Lung (tissue), 12 donors: ENCODE data around the gene PRKD1. TPM values are rescaled to one million over a fixed set of nuclear protein-coding genes. Genes with fewer than 3 reads are reported as not detected.

Experiments used
- ATAC-seq: fragments of 200-7000 bp; cut with Tn5 transposase; one replicate; pipeline ENCODE4 v1.9.1; 2020; ENCODE audit warnings: moderate number of reproducible peaks; ENCODE audit not compliant: insufficient read depth, low FRiP score
- DNase-seq, 3 donors: peaks; one replicate each; pipeline ENCODE4 v3.0.0-alpha.2; 2013 to 2017
- H3K27ac ChIP-seq, 2 donors: one replicate each; pipeline ENCODE4 v1.5.1; 2013; ENCODE audit warnings: mild to moderate bottlenecking in 2 of 2, moderate library complexity in 2 of 2, control low read depth in 1 of 2, inconsistent platforms in 1 of 2, low read depth in 1 of 2, low read length in 1 of 2
- H3K27me3 ChIP-seq, 3 donors: one replicate each; pipeline ENCODE4 v1.5.1; 2013; ENCODE audit warnings: low read length in 2 of 3; ENCODE audit not compliant: control insufficient read depth in 3 of 3, insufficient read depth in 3 of 3
- H3K36me3 ChIP-seq, 4 donors: one replicate each; pipeline ENCODE4 v1.5.1; 2013; ENCODE audit warnings: low read length in 4 of 4, mild to moderate bottlenecking in 1 of 4, moderate library complexity in 1 of 4; ENCODE audit not compliant: control insufficient read depth in 4 of 4, insufficient read depth in 4 of 4
- H3K4me1 ChIP-seq, 5 donors: one replicate each; pipeline ENCODE4 v1.5.1; 2013; ENCODE audit warnings: low read length in 5 of 5, mild to moderate bottlenecking in 2 of 5, moderate library complexity in 1 of 5; ENCODE audit not compliant: control insufficient read depth in 5 of 5, insufficient read depth in 5 of 5
- H3K4me3 ChIP-seq: one replicate; pipeline ENCODE4 v1.5.1; 2013; ENCODE audit warnings: mild to moderate bottlenecking, control low read depth, moderate library complexity
- H3K9ac ChIP-seq, 2 donors: one replicate each; pipeline ENCODE4 v1.5.1; 2013; ENCODE audit warnings: low read length in 2 of 2, control low read depth in 1 of 2; ENCODE audit not compliant: insufficient read depth in 1 of 2
- H3K9me3 ChIP-seq, 4 donors: one replicate each; pipeline ENCODE4 v1.5.1; 2013; ENCODE audit warnings: low read length in 3 of 4, mild to moderate bottlenecking in 1 of 4, moderate library complexity in 1 of 4; ENCODE audit not compliant: control insufficient read depth in 4 of 4, insufficient read depth in 3 of 4
- WGBS, 2 donors: extraction: QIAGEN DNeasy Blood & Tissue Kit; methylation state at CpG; one replicate each; pipeline ENCODE4 v1.1.7; 2013; 5-methylcytosine and 5-hydroxymethylcytosine counted together
- polyA plus RNA-seq, 2 donors: library from polyadenylated mRNA; stranded (reverse); fragments of 200-250 nt; gene quantifications; one replicate each; pipeline ENCODE4 v1.2.1, GENCODE V29; 2013
- total RNA-seq, 2 donors: library from RNA; depleted of rRNA in 1 of 2; stranded (reverse); fragments of >200 nt in 1 of 2; gene quantifications; one replicate each; pipeline ENCODE4 v1.2.1, GENCODE V29; 2014 to 2021
- TF ChIP-seq, protein P1 (sequence below): IDR thresholded peaks from 2 replicates; pipeline ENCODE4 v1.5.1; 2012; ENCODE audit warnings: mild to moderate bottlenecking; ENCODE audit errors: control extremely low read depth, extremely low read depth
- donor health status: control.
- donor health status: control.
- donor health status: Bipolar disorder and iron deficiency.
- donor health status: healthy.
- donor health status: DM: yes; HTN: yes; CAD: no.

Gene PRKD1
- total and polyA plus RNA-seq, 4 donors: 4.0 to 20.9 (median 11.2) TPM

DNA sequence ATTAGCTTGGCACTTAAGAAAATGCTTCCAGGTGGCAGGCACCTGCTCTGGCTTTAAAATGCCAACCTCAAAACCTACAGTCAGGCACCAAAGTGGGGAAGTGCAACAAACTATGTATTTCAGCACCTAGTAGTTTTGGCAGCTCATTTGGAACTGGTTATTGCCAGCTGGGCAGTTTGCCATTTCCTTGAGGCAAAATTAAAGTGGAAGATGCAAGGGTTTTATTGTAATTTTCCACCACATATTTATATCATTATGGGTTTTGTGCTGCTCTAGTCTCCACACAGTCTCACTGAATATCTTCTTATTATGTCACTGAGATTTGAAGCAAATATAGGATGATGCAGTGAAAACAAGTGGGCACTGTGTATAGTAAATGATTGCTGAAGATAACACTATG, 117.0 kb downstream of the PRKD1 start:
- Histone ChIP-seq H3K4me1 (peaks cover 0 to 18% (median 5%) of the 10 kb centered on the region in 5 donors), H3K27ac (no peak overlapping the region), H3K9me3 (no peaks in the 10 kb centered on the region), H3K9ac (no peak overlapping the region), H3K36me3 (no peaks in the 10 kb centered on the region), H3K27me3 (no peaks in the 10 kb centered on the region), H3K4me3 (no peak overlapping the region)
- TF ChIP-seq, protein P1, sequence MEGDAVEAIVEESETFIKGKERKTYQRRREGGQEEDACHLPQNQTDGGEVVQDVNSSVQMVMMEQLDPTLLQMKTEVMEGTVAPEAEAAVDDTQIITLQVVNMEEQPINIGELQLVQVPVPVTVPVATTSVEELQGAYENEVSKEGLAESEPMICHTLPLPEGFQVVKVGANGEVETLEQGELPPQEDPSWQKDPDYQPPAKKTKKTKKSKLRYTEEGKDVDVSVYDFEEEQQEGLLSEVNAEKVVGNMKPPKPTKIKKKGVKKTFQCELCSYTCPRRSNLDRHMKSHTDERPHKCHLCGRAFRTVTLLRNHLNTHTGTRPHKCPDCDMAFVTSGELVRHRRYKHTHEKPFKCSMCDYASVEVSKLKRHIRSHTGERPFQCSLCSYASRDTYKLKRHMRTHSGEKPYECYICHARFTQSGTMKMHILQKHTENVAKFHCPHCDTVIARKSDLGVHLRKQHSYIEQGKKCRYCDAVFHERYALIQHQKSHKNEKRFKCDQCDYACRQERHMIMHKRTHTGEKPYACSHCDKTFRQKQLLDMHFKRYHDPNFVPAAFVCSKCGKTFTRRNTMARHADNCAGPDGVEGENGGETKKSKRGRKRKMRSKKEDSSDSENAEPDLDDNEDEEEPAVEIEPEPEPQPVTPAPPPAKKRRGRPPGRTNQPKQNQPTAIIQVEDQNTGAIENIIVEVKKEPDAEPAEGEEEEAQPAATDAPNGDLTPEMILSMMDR: no peak
- DNase-seq (peak in 2 of 3 donors; percentile 30 to 53), ATAC-seq (no peak)

DNA sequence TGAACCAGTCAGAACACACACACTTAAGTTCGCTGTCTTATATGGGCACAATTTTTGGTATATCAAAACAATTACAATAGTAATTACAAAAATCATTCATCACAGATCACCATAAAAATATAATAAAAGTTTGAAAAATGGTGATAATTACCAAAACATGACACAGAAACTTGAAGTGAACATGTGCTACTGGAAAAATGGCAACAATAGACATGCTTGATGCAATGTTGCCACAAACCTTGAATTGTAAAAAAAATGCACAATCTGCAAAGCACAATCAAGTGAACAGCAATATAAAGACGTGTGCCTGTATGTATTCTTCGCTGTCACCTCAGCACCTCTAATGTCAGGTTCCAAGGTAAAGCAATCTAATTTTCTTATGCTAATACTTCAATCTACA, 117.6 kb downstream of the PRKD1 start:
- H3K4me1 ChIP-seq: peaks cover 0 to 19% (median 5%) of the 10 kb centered on the region in 5 donors
- no peak overlapping the region for H3K4me3 ChIP-seq
- TF ChIP-seq, protein P1: no peak
- H3K27ac ChIP-seq: no peak overlapping the region
- 73 to 82% methylated on average over 3 of the region's 3 CpGs for WGBS, 2 donors
- no peak for ATAC-seq
- no peaks in the 10 kb centered on the region for H3K9me3 ChIP-seq
- no peaks in the 10 kb centered on the region for H3K36me3 ChIP-seq
- H3K27me3 ChIP-seq: no peaks in the 10 kb centered on the region
- no peak for DNase-seq
- no peak overlapping the region for H3K9ac ChIP-seq

DNA sequence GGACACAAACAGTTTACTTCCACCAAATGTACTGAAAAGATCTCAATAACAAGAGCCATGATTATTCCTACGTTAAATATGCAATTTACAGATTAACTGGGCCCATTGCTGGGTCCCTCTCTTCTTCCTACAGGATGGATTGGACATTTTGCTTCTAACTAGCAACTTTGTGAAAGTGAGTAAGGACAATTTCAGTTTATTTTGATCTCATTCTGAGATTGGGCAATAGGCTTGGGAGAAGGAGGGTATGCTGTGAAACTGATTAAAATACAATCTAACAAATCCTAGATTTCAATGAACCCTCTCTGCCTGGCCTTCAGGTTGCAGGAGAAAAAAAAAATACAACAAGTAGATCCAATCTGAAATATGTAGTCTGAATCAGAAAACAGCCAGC, 121.5 kb downstream of the PRKD1 start:
- Histone ChIP-seq H3K9ac (no peak overlapping the region), H3K9me3 (no peaks in the 10 kb centered on the region), H3K36me3 (no peaks in the 10 kb centered on the region), H3K27me3 (no peaks in the 10 kb centered on the region), H3K4me1 (peaks cover 0 to 10% (median 1%) of the 10 kb centered on the region in 5 donors), H3K27ac (no peak overlapping the region), H3K4me3 (no peak overlapping the region)
- 54 to 75% methylated on average over 1 of the region's 1 CpG for WGBS, 2 donors
- DNase-seq: no peak
- TF ChIP-seq, protein P1: no peak
- no peak for ATAC-seq

DNA sequence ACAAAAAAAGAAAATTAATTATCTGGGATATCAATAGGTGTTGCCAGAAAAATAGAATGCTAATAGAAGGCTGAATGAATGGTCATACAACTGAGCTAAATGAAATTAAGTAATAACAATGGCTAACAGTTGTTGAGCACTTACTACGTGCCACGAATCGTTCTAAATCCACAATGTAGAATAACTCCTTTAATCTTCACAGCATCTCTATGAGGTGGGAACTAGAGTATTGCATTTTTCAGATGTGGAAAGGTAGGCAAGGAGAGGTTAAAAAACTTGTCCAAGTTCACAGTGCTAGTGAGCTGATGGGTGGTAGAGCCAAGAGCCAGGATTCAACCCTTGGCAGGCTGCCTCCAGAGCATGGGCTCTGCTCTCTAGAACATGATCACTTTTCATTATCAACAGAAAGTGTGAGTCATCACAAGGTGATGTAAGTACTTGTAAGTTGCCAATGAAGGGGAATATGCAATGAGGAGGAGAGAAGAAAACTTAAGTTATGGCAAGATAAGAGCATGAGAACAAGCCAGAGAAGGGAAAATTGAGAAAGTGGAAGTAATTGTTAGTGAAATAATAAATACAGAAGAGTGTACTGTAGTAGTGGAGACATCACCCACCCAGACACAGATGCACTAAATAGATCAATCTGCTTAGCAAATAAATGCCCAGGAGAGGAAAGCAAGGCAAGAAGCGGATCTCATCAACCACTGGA, 122.1 kb downstream of the PRKD1 start:
- TF ChIP-seq, protein P1: no peak
- peaks cover 0 to 5% (median under 1%) of the 10 kb centered on the region in 5 donors for H3K4me1 ChIP-seq
- no peak overlapping the region for H3K4me3 ChIP-seq
- peak; percentile 72 for ATAC-seq
- WGBS, 2 donors: 78 to 81% methylated on average over 4 of the region's 4 CpGs
- no peak overlapping the region for H3K27ac ChIP-seq
- no peak overlapping the region for H3K9ac ChIP-seq
- no peaks in the 10 kb centered on the region for H3K27me3 ChIP-seq
- no peak for DNase-seq
- H3K9me3 ChIP-seq: no peaks in the 10 kb centered on the region
- H3K36me3 ChIP-seq: no peaks in the 10 kb centered on the region
